Astrocyte (in vitro differentiated cells and primary cell): ENCODE data around the gene SLC10A2.

ENCODE experiments used
- EZH2 ChIP-seq: IDR thresholded peaks from 2 replicates; pipeline ENCODE4 v1.6.1; 2012; ENCODE audit warnings: mild to moderate bottlenecking, low read length, inconsistent platforms; ENCODE audit not compliant: insufficient read depth
- TF ChIP-seq, protein P1 (sequence below): IDR thresholded peaks from 2 replicates; pipeline ENCODE4 v1.5.1; 2011; ENCODE audit warnings: low read depth, mild to moderate bottlenecking, inconsistent platforms, low read length, moderate library complexity; ENCODE audit not compliant: insufficient read depth

DNA sequence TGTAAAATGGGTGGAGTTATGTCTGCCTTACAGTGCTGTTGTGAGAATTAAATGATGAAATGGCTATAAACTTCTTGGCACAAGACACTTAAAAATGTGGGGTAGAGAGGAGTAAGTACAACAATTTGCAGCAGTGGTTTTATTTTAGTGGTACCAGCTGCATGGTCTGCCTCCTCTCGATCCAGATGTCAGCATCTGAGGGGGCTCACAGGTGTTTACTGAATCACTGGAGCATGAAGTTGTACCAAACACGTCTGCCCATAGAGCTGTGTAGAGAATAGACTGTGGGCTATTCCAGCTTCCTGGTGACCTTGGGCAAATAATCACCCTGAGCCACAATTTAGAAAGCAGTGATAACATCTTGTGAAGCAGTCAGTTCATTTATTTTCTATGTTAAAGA is 11.1 kb downstream of the SLC10A2 start:
- TF ChIP-seq, protein P1, sequence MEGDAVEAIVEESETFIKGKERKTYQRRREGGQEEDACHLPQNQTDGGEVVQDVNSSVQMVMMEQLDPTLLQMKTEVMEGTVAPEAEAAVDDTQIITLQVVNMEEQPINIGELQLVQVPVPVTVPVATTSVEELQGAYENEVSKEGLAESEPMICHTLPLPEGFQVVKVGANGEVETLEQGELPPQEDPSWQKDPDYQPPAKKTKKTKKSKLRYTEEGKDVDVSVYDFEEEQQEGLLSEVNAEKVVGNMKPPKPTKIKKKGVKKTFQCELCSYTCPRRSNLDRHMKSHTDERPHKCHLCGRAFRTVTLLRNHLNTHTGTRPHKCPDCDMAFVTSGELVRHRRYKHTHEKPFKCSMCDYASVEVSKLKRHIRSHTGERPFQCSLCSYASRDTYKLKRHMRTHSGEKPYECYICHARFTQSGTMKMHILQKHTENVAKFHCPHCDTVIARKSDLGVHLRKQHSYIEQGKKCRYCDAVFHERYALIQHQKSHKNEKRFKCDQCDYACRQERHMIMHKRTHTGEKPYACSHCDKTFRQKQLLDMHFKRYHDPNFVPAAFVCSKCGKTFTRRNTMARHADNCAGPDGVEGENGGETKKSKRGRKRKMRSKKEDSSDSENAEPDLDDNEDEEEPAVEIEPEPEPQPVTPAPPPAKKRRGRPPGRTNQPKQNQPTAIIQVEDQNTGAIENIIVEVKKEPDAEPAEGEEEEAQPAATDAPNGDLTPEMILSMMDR = no peak
- no peak for TF ChIP-seq EZH2
